ENCODE data around the gene GCSH. TPM values are rescaled to one million over a fixed set of nuclear protein-coding genes. Genes with fewer than 3 reads are reported as not detected.

Gene GCSH
- total and polyA plus RNA-seq, 4 donors: 34.6 to 132 (median 55.0) TPM

DNA sequence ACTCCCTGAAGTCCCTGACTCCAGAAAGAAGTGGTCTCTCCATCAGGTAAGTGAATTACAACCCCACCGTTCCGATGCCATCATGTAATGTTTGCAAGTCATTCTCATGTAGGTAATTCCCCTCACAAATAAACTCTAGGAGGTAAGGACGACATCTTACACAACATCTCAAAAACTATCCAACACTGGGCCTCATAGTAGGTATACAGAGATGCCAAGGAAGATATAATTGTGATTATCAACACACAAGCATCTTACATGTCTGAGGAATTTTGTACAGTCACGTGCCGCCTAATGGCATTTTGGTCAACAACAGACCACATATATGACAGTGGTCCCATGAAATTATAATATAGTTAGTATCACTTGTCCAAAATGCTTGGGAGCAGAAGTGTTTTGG is 7.4 kb downstream of the GCSH start:
- H3K27me3 ChIP-seq (ENCODE audit: control insufficient read depth in 4 of 4, insufficient read depth in 4 of 4, low read length in 3 of 4): no peaks in the 10 kb centered on the region
- H3K36me3 ChIP-seq (ENCODE audit: control insufficient read depth in 4 of 4, insufficient read depth in 3 of 4, low read depth in 1 of 4, low read length in 3 of 4): peaks cover 1 to 6% (median 4%) of the 10 kb centered on the region in 4 donors
- WGBS: 93% methylated on average over 5 of the region's 5 CpGs
- no peak overlapping the region for H3K27ac ChIP-seq (ENCODE audit: low read depth in 1 of 2, low read length in 2 of 2)
- TF ChIP-seq, protein P1, sequence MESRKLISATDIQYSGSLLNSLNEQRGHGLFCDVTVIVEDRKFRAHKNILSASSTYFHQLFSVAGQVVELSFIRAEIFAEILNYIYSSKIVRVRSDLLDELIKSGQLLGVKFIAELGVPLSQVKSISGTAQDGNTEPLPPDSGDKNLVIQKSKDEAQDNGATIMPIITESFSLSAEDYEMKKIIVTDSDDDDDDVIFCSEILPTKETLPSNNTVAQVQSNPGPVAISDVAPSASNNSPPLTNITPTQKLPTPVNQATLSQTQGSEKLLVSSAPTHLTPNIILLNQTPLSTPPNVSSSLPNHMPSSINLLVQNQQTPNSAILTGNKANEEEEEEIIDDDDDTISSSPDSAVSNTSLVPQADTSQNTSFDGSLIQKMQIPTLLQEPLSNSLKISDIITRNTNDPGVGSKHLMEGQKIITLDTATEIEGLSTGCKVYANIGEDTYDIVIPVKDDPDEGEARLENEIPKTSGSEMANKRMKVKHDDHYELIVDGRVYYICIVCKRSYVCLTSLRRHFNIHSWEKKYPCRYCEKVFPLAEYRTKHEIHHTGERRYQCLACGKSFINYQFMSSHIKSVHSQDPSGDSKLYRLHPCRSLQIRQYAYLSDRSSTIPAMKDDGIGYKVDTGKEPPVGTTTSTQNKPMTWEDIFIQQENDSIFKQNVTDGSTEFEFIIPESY (IDR thresholded peaks at IDR 0.05): no peak
- TF ChIP-seq HNF4A (conservative IDR thresholded peaks at IDR 0.05) (no peak), GABPA (IDR thresholded peaks at IDR 0.05 in 1 of 2, conservative IDR thresholded peaks at IDR 0.05 in 1 of 2) (no peak), NR2F2 (IDR thresholded peaks at IDR 0.05) (no peak)
- TF ChIP-seq, protein P2, sequence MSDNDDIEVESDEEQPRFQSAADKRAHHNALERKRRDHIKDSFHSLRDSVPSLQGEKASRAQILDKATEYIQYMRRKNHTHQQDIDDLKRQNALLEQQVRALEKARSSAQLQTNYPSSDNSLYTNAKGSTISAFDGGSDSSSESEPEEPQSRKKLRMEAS (IDR thresholded peaks at IDR 0.05): no peak
- no peak for DNase-seq (ENCODE audit: low spot score)
- H3K9me3 ChIP-seq (ENCODE audit: control insufficient read depth in 4 of 4, low read length in 3 of 4): no peaks in the 10 kb centered on the region
- peaks cover 2 to 17% (median 4%) of the 10 kb centered on the region in 4 donors for H3K4me1 ChIP-seq (ENCODE audit: control insufficient read depth in 4 of 4, insufficient read depth in 4 of 4, low read length in 3 of 4)
- H3K4me3 ChIP-seq (ENCODE audit: low read depth in 1 of 3, low read length in 3 of 3): no peak overlapping the region
- no peak overlapping the region for H3K9ac ChIP-seq (ENCODE audit: low read depth in 1 of 2, low read length in 2 of 2)

DNA sequence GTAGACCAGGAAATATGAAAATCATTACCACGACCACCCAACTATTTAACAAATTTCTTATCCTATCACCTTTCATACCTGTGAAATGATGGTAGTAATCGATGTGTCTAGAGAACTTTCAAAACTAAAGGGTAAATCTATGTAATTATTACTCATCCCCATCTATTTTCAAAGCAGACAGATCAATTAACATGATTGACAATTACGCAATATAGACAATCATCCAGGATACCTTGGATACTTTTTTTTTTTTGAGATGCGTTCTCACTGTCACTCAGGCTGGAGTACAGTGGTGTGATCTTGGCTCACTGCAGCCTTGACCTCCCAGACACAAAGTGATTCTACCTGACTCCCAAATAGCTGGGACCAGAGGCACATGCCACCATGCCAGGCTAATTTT is 15.2 kb downstream of the GCSH start:
- H3K4me1 ChIP-seq (ENCODE audit: control insufficient read depth in 4 of 4, insufficient read depth in 4 of 4, low read length in 3 of 4): peaks cover 2 to 9% (median 5%) of the 10 kb centered on the region in 4 donors
- DNase-seq (ENCODE audit: low spot score): no peak
- H3K9ac ChIP-seq (ENCODE audit: low read depth in 1 of 2, low read length in 2 of 2): no peak overlapping the region
- no peaks in the 10 kb centered on the region for H3K27me3 ChIP-seq (ENCODE audit: control insufficient read depth in 4 of 4, insufficient read depth in 4 of 4, low read length in 3 of 4)
- H3K9me3 ChIP-seq (ENCODE audit: control insufficient read depth in 4 of 4, low read length in 3 of 4): no peaks in the 10 kb centered on the region
- no peak overlapping the region for H3K4me3 ChIP-seq (ENCODE audit: low read depth in 1 of 3, low read length in 3 of 3)
- H3K36me3 ChIP-seq (ENCODE audit: control insufficient read depth in 4 of 4, insufficient read depth in 3 of 4, low read depth in 1 of 4, low read length in 3 of 4): peaks cover 0 to 4% (median 2%) of the 10 kb centered on the region in 4 donors
- 91% methylated on average over 4 of the region's 4 CpGs for WGBS
- TF ChIP-seq, protein P3, sequence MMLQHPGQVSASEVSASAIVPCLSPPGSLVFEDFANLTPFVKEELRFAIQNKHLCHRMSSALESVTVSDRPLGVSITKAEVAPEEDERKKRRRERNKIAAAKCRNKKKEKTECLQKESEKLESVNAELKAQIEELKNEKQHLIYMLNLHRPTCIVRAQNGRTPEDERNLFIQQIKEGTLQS (IDR thresholded peaks at IDR 0.05): no peak
- TF ChIP-seq HNF4A (conservative IDR thresholded peaks at IDR 0.05) (no peak), TAF1 (conservative IDR thresholded peaks at IDR 0.05) (no peak), RXRA (IDR thresholded peaks at IDR 0.05) (no peak), SP1 (IDR thresholded peaks at IDR 0.05) (no peak), FOXA1 (IDR thresholded peaks at IDR 0.05) (no peak), YY1 (IDR thresholded peaks at IDR 0.05) (no peak), GABPA (IDR thresholded peaks at IDR 0.05 in 1 of 2, conservative IDR thresholded peaks at IDR 0.05 in 1 of 2) (no peak), HNF4G (IDR thresholded peaks at IDR 0.05) (no peak), FOXA2 (IDR thresholded peaks at IDR 0.05) (no peak), JUND (IDR thresholded peaks at IDR 0.05) (no peak), RAD21 (IDR thresholded peaks at IDR 0.05) (no peak)
- TF ChIP-seq, protein P4, sequence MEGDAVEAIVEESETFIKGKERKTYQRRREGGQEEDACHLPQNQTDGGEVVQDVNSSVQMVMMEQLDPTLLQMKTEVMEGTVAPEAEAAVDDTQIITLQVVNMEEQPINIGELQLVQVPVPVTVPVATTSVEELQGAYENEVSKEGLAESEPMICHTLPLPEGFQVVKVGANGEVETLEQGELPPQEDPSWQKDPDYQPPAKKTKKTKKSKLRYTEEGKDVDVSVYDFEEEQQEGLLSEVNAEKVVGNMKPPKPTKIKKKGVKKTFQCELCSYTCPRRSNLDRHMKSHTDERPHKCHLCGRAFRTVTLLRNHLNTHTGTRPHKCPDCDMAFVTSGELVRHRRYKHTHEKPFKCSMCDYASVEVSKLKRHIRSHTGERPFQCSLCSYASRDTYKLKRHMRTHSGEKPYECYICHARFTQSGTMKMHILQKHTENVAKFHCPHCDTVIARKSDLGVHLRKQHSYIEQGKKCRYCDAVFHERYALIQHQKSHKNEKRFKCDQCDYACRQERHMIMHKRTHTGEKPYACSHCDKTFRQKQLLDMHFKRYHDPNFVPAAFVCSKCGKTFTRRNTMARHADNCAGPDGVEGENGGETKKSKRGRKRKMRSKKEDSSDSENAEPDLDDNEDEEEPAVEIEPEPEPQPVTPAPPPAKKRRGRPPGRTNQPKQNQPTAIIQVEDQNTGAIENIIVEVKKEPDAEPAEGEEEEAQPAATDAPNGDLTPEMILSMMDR (IDR thresholded peaks at IDR 0.05; ENCODE audit: low read depth, low read length, missing input control): no peak
- TF ChIP-seq, protein P5, sequence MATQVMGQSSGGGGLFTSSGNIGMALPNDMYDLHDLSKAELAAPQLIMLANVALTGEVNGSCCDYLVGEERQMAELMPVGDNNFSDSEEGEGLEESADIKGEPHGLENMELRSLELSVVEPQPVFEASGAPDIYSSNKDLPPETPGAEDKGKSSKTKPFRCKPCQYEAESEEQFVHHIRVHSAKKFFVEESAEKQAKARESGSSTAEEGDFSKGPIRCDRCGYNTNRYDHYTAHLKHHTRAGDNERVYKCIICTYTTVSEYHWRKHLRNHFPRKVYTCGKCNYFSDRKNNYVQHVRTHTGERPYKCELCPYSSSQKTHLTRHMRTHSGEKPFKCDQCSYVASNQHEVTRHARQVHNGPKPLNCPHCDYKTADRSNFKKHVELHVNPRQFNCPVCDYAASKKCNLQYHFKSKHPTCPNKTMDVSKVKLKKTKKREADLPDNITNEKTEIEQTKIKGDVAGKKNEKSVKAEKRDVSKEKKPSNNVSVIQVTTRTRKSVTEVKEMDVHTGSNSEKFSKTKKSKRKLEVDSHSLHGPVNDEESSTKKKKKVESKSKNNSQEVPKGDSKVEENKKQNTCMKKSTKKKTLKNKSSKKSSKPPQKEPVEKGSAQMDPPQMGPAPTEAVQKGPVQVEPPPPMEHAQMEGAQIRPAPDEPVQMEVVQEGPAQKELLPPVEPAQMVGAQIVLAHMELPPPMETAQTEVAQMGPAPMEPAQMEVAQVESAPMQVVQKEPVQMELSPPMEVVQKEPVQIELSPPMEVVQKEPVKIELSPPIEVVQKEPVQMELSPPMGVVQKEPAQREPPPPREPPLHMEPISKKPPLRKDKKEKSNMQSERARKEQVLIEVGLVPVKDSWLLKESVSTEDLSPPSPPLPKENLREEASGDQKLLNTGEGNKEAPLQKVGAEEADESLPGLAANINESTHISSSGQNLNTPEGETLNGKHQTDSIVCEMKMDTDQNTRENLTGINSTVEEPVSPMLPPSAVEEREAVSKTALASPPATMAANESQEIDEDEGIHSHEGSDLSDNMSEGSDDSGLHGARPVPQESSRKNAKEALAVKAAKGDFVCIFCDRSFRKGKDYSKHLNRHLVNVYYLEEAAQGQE (IDR thresholded peaks at IDR 0.05): no peak
- H3K27ac ChIP-seq (ENCODE audit: low read depth in 1 of 2, low read length in 2 of 2): no peak overlapping the region
